HepG2 (cell line): Measurements from ENCODE around the gene RSL1D1. TPM values are rescaled to one million over a fixed set of nuclear protein-coding genes. Genes with fewer than 3 reads are reported as not detected.

Source experiments
- ATM ChIP-seq: fragments of 450-650 bp; IDR thresholded peaks from 2 replicates; pipeline ENCODE4 v1.7.1; 2017; ENCODE audit warnings: mild to moderate bottlenecking, borderline replicate concordance
- BCLAF1 ChIP-seq: fragments of 450-650 bp; IDR thresholded peaks from 2 replicates; pipeline ENCODE4 v1.6.1; 2017; ENCODE audit warnings: mild to moderate bottlenecking
- CCDC6 ChIP-seq: sonication (generic); formaldehyde crosslinking; IDR thresholded peaks from 2 replicates; pipeline ENCODE4 v1.8.1; 2022; ENCODE audit warnings: mild to moderate bottlenecking, missing genetic modification reagents, moderate library complexity
- FOXC1 ChIP-seq: sonication (generic); formaldehyde crosslinking; IDR thresholded peaks from 2 replicates; pipeline ENCODE4 v1.8.0; 2022; ENCODE audit warnings: mild to moderate bottlenecking, missing genetic modification reagents, borderline replicate concordance
- KIAA2018 ChIP-seq: sonication (generic); formaldehyde crosslinking; IDR thresholded peaks from 2 replicates; pipeline ENCODE4 v1.5.0; 2020; ENCODE audit warnings: mild to moderate bottlenecking, missing genetic modification reagents, borderline replicate concordance
- MTA3 ChIP-seq: sonication (generic); formaldehyde crosslinking; IDR thresholded peaks from 2 replicates; pipeline ENCODE4 v1.4.0; 2020; ENCODE audit warnings: missing genetic modification reagents
- MTF2 ChIP-seq: sonication (generic); formaldehyde crosslinking; IDR thresholded peaks from 2 replicates; pipeline ENCODE4 v1.5.0; 2020; ENCODE audit warnings: missing genetic modification reagents, borderline replicate concordance
- NFATC3 ChIP-seq: sonication (generic); formaldehyde crosslinking; IDR thresholded peaks from 2 replicates; pipeline ENCODE4 v1.5.1; 2020; ENCODE audit warnings: mild to moderate bottlenecking, missing genetic modification reagents
- POLR2AphosphoS5 ChIP-seq: IDR thresholded peaks from 2 replicates; pipeline ENCODE4 v1.6.1; 2012; ENCODE audit warnings: low read depth, low read length
- TCF12 ChIP-seq, 2 experiments: fragments of 450-650 bp in 1 of 2; sonication (generic) in 1 of 2; formaldehyde crosslinking in 1 of 2; IDR thresholded peaks; 2 replicates each; pipeline versions ENCODE4 v1.6.1 to v1.8.0; 2017 to 2022; ENCODE audit warnings: antibody characterized with exemption in 1 of 2, mild to moderate bottlenecking in 1 of 2, missing genetic modification reagents in 1 of 2, moderate library complexity in 1 of 2
- ZBTB26 ChIP-seq: IDR thresholded peaks from 2 replicates; pipeline ENCODE4 v1.6.1; 2016; ENCODE audit warnings: missing compliant biosample characterization, missing genetic modification reagents, borderline replicate concordance
- ZEB1 ChIP-seq: IDR thresholded peaks from 2 replicates; pipeline ENCODE4 v1.6.1; 2012; ENCODE audit warnings: mild to moderate bottlenecking, low read depth, inconsistent platforms; ENCODE audit not compliant: insufficient replicate concordance
- ZFP62 ChIP-seq: sonication (generic); formaldehyde crosslinking; IDR thresholded peaks from 2 replicates; pipeline ENCODE4 v1.4.0; 2020; ENCODE audit warnings: missing genetic modification reagents
- ZNF337 ChIP-seq: sonication (generic); formaldehyde crosslinking; IDR thresholded peaks from 2 replicates; pipeline ENCODE4 v1.5.1; 2020; ENCODE audit warnings: missing genetic modification reagents, low read depth, mild to moderate bottlenecking, borderline replicate concordance
- ZNF354B ChIP-seq: sonication (generic); formaldehyde crosslinking; IDR thresholded peaks from 2 replicates; pipeline ENCODE4 v1.8.0; 2022; ENCODE audit warnings: mild to moderate bottlenecking, missing genetic modification reagents
- ZNF746 ChIP-seq: sonication (generic); formaldehyde crosslinking; IDR thresholded peaks from 2 replicates; pipeline ENCODE4 v1.8.0; 2022; ENCODE audit warnings: mild to moderate bottlenecking, missing genetic modification reagents
- polyA plus RNA-seq, 8 experiments: library from polyadenylated mRNA; depleted of rRNA in 3 of 8; stranded (reverse) in 7 of 8; unstranded in 1 of 8; fragments of >200 nt; fragmentation: Illumina TruSeq in 4 of 8; extraction: Trizol in 4 of 8; gene quantifications; 2 replicates each; pipeline versions ENCODE4 v1.2.1 to v1.2.3, GENCODE V29; 2011 to 2016; ENCODE audit warnings: low read depth in 4 of 8, missing spikeins in 1 of 8, mixed read lengths in 1 of 8; ENCODE audit not compliant: insufficient read depth in 1 of 8
- total RNA-seq, 5 experiments: library from RNA; depleted of rRNA; stranded (reverse); fragments of >200 nt; fragmentation: Illumina TruSeq; extraction: Trizol; gene quantifications; 2 replicates each; pipeline ENCODE4 v1.2.3, GENCODE V29; 2016; ENCODE audit warnings: low read depth in 1 of 5

The RSL1D1 gene
- total and polyA plus RNA-seq, 2 of the 13 experiments (the other 11 are each of a cell fraction or from before 2014, with no cell fraction given) = 187 to 343 TPM

GRCh38 chr16:11797166-11797956, 54.0 kb downstream of the RSL1D1 start, which contains the start of gene ZC3H7A (continued):
- TF ChIP-seq FOXC1 (CRISPR knock-in tag) (peak; percentile 96), NFATC3 (CRISPR knock-in tag) (peak; percentile 31; the same call in 1 of the 2 replicates), ZNF337 (CRISPR knock-in tag) (peak; percentile 97; the same call in 1 of the 2 replicates), MTA3 (CRISPR knock-in tag) (no peak), TCF12 (IDR thresholded peaks at IDR 0.05) (no peak), TCF12 (CRISPR knock-in tag; IDR thresholded peaks at IDR 0.05) (peak; percentile 81; the same call in 1 of the 2 replicates), ATM (no peak), KIAA2018 (CRISPR knock-in tag) (peak; percentile 77; the same call in 1 of the 2 replicates), MTF2 (CRISPR knock-in tag) (0 out of 2 replicates have a peak, but pooled peaks have one; percentile 41), ZFP62 (CRISPR knock-in tag) (peak; percentile 35; the same call in 1 of the 2 replicates), ZNF746 (no peak; the same call in 1 of the 2 replicates), ZEB1 (peak; percentile 72), CCDC6 (CRISPR knock-in tag) (peak; percentile 70; the same call in 1 of the 2 replicates), ZNF354B (CRISPR knock-in tag) (peak; percentile 93; the same call in 1 of the 2 replicates), ZBTB26 (CRISPR knock-in tag) (peak; percentile 94), POLR2AphosphoS5 (peak; percentile 100), BCLAF1 (no peak)
